Measurements from ENCODE around the gene ABCC6. TPM values are rescaled to one million over a fixed set of nuclear protein-coding genes. Genes with fewer than 3 reads are reported as not detected.
A peak's percentile ranks its signal among the peaks of the same experiment; 100 is the strongest.

The ABCC6 gene
- total and polyA plus RNA-seq, 4 donors, result 50.6 to 162 (median 95.9) TPM

DNA sequence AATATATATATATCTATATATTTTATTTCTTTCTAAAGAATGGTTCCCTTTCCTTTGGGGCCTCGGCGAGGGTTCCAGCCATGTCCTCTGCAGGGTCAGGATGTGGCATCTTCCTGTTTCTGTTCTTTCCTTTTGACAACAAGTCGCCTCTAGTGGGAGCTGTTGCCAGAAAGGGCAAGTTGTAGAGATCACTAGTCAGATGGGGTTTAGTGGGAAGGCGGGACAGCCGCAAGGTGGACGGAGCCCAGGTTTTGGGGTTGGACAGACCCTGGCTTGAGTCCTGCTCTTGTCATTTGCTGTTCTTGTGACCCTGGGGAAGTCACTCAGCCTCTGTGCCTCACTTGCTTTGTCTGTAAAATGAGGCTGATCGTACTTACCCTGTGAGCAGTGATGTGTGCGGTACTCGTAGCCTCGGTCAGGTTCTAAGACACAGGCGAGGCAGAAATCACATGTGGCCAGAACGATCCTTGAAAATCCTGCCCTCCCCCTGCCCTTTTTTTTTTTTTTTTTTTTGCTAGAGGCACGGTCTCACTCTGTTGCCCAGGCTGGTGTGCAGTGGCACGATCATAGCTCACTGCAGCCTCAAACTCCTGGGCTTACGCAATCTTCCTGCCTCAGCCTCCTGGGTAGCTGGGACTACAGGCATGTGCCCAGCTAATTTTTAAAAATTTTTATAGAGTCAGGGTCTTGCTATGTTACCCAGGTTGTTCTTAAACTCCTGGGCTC, 80.1 kb downstream of the ABCC6 start:
- Histone ChIP-seq H3K4me3 (ENCODE audit: low read depth in 1 of 3, low read length in 3 of 3) (no peak overlapping the region), H3K4me1 (ENCODE audit: control insufficient read depth in 4 of 4, insufficient read depth in 4 of 4, low read length in 3 of 4) (peaks cover 0 to 22% (median 16%) of the 10 kb centered on the region in 4 donors), H3K36me3 (ENCODE audit: control insufficient read depth in 4 of 4, insufficient read depth in 3 of 4, low read depth in 1 of 4, low read length in 3 of 4) (no peaks in the 10 kb centered on the region), H3K9ac (ENCODE audit: low read depth in 1 of 2, low read length in 2 of 2) (no peak overlapping the region), H3K27ac (ENCODE audit: low read depth in 1 of 2, low read length in 2 of 2) (no peak overlapping the region), H3K9me3 (ENCODE audit: control insufficient read depth in 4 of 4, low read length in 3 of 4) (no peaks in the 10 kb centered on the region), H3K27me3 (ENCODE audit: control insufficient read depth in 4 of 4, insufficient read depth in 4 of 4, low read length in 3 of 4) (no peaks in the 10 kb centered on the region)
- TF ChIP-seq RAD21 (IDR thresholded peaks at IDR 0.05) (peak in 1 of 2 donors; percentile 25), FOXA1 (IDR thresholded peaks at IDR 0.05) (no peak), SP1 (IDR thresholded peaks at IDR 0.05) (no peak)
- TF ChIP-seq, protein P1, sequence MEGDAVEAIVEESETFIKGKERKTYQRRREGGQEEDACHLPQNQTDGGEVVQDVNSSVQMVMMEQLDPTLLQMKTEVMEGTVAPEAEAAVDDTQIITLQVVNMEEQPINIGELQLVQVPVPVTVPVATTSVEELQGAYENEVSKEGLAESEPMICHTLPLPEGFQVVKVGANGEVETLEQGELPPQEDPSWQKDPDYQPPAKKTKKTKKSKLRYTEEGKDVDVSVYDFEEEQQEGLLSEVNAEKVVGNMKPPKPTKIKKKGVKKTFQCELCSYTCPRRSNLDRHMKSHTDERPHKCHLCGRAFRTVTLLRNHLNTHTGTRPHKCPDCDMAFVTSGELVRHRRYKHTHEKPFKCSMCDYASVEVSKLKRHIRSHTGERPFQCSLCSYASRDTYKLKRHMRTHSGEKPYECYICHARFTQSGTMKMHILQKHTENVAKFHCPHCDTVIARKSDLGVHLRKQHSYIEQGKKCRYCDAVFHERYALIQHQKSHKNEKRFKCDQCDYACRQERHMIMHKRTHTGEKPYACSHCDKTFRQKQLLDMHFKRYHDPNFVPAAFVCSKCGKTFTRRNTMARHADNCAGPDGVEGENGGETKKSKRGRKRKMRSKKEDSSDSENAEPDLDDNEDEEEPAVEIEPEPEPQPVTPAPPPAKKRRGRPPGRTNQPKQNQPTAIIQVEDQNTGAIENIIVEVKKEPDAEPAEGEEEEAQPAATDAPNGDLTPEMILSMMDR (IDR thresholded peaks at IDR 0.05; ENCODE audit: low read depth, low read length, missing input control), result peak; percentile 18
- 73% methylated on average over 15 of the region's 15 CpGs for WGBS
- DNase-seq (ENCODE audit: low spot score), result no peak

DNA sequence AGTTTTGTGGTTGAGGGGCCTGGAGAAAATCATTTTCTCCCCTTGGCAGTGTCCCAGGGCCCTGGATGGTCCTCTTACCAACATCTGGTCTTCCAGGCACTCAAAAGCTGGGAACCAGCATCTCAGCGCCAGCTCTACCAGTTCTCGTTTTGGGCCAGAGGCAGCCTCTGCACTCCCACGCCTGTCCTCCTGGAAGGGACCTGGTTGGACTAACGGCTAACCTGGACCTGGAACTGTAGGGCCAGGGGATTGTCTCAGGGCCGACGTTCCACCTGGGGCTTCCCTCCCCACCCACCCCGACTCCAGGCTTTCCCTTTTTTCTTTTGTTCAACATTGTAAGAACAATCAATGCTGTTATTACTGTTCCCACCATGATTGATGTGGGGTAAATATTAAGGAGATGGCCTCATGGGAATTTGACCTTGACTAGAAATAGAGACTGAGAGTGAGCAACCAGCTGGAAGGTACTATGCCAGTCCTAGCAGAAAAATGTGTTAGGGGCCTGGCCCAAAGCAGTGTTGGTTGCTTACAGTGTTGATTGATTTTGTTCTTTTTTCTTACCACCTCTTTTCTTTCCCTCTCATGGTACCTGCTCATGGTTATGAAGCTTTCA, 81.4 kb downstream of the ABCC6 start:
- WGBS, result 84% methylated on average over 7 of the region's 7 CpGs
- Histone ChIP-seq H3K27ac (ENCODE audit: low read depth in 1 of 2, low read length in 2 of 2) (no peak overlapping the region), H3K4me1 (ENCODE audit: control insufficient read depth in 4 of 4, insufficient read depth in 4 of 4, low read length in 3 of 4) (peaks cover 0 to 10% (median 5%) of the 10 kb centered on the region in 4 donors), H3K27me3 (ENCODE audit: control insufficient read depth in 4 of 4, insufficient read depth in 4 of 4, low read length in 3 of 4) (no peaks in the 10 kb centered on the region), H3K9ac (ENCODE audit: low read depth in 1 of 2, low read length in 2 of 2) (no peak overlapping the region), H3K9me3 (ENCODE audit: control insufficient read depth in 4 of 4, low read length in 3 of 4) (no peaks in the 10 kb centered on the region), H3K36me3 (ENCODE audit: control insufficient read depth in 4 of 4, insufficient read depth in 3 of 4, low read depth in 1 of 4, low read length in 3 of 4) (peaks cover 0 to 3% (median under 1%) of the 10 kb centered on the region in 4 donors), H3K4me3 (ENCODE audit: low read depth in 1 of 3, low read length in 3 of 3) (no peak overlapping the region)
- DNase-seq (ENCODE audit: low spot score), result no peak
- TF ChIP-seq, protein P2, sequence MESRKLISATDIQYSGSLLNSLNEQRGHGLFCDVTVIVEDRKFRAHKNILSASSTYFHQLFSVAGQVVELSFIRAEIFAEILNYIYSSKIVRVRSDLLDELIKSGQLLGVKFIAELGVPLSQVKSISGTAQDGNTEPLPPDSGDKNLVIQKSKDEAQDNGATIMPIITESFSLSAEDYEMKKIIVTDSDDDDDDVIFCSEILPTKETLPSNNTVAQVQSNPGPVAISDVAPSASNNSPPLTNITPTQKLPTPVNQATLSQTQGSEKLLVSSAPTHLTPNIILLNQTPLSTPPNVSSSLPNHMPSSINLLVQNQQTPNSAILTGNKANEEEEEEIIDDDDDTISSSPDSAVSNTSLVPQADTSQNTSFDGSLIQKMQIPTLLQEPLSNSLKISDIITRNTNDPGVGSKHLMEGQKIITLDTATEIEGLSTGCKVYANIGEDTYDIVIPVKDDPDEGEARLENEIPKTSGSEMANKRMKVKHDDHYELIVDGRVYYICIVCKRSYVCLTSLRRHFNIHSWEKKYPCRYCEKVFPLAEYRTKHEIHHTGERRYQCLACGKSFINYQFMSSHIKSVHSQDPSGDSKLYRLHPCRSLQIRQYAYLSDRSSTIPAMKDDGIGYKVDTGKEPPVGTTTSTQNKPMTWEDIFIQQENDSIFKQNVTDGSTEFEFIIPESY (IDR thresholded peaks at IDR 0.05), result no peak
- TF ChIP-seq YY1 (IDR thresholded peaks at IDR 0.05) (no peak), RAD21 (IDR thresholded peaks at IDR 0.05) (no peak), HNF4G (IDR thresholded peaks at IDR 0.05) (no peak), FOXA2 (IDR thresholded peaks at IDR 0.05) (no peak), GABPA (IDR thresholded peaks at IDR 0.05 in 1 of 2, conservative IDR thresholded peaks at IDR 0.05 in 1 of 2) (no peak), SP1 (IDR thresholded peaks at IDR 0.05) (no peak), NR2F2 (IDR thresholded peaks at IDR 0.05) (no peak), RXRA (IDR thresholded peaks at IDR 0.05) (no peak), HNF4A (conservative IDR thresholded peaks at IDR 0.05) (no peak), EGR1 (IDR thresholded peaks at IDR 0.05; ENCODE audit: low read depth in 2 of 2) (no peak), FOXA1 (IDR thresholded peaks at IDR 0.05) (no peak)
- TF ChIP-seq, protein P3, sequence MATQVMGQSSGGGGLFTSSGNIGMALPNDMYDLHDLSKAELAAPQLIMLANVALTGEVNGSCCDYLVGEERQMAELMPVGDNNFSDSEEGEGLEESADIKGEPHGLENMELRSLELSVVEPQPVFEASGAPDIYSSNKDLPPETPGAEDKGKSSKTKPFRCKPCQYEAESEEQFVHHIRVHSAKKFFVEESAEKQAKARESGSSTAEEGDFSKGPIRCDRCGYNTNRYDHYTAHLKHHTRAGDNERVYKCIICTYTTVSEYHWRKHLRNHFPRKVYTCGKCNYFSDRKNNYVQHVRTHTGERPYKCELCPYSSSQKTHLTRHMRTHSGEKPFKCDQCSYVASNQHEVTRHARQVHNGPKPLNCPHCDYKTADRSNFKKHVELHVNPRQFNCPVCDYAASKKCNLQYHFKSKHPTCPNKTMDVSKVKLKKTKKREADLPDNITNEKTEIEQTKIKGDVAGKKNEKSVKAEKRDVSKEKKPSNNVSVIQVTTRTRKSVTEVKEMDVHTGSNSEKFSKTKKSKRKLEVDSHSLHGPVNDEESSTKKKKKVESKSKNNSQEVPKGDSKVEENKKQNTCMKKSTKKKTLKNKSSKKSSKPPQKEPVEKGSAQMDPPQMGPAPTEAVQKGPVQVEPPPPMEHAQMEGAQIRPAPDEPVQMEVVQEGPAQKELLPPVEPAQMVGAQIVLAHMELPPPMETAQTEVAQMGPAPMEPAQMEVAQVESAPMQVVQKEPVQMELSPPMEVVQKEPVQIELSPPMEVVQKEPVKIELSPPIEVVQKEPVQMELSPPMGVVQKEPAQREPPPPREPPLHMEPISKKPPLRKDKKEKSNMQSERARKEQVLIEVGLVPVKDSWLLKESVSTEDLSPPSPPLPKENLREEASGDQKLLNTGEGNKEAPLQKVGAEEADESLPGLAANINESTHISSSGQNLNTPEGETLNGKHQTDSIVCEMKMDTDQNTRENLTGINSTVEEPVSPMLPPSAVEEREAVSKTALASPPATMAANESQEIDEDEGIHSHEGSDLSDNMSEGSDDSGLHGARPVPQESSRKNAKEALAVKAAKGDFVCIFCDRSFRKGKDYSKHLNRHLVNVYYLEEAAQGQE (IDR thresholded peaks at IDR 0.05), result no peak
- TF ChIP-seq, protein P4, sequence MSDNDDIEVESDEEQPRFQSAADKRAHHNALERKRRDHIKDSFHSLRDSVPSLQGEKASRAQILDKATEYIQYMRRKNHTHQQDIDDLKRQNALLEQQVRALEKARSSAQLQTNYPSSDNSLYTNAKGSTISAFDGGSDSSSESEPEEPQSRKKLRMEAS (IDR thresholded peaks at IDR 0.05), result no peak
- TF ChIP-seq, protein P1 (IDR thresholded peaks at IDR 0.05; ENCODE audit: low read depth, low read length, missing input control), result no peak
- TF ChIP-seq, protein P5, sequence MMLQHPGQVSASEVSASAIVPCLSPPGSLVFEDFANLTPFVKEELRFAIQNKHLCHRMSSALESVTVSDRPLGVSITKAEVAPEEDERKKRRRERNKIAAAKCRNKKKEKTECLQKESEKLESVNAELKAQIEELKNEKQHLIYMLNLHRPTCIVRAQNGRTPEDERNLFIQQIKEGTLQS (IDR thresholded peaks at IDR 0.05), result no peak
